Regular cardiac myocyte (primary cell): ENCODE data around the gene OR9A2. TPM values are rescaled to one million over a fixed set of nuclear protein-coding genes. Genes with fewer than 3 reads are reported as not detected.

ENCODE experiments used
- total RNA-seq: library from RNA; depleted of rRNA; stranded (reverse); fragments of >200 nt; gene quantifications from 2 replicates; pipeline ENCODE4 v1.2.3, GENCODE V29; 2014

OR9A2 gene
- 0.19 TPM in 1 of 2 replicates, not detected in the other for total RNA-seq

GRCh38 chr7:143027032-143027431 lies at the start of gene OR9A2:
OR9A2 (minus strand) TSS chr7:143027132; CDS start chr7:143027132, 0 bp downstream.

DNA sequence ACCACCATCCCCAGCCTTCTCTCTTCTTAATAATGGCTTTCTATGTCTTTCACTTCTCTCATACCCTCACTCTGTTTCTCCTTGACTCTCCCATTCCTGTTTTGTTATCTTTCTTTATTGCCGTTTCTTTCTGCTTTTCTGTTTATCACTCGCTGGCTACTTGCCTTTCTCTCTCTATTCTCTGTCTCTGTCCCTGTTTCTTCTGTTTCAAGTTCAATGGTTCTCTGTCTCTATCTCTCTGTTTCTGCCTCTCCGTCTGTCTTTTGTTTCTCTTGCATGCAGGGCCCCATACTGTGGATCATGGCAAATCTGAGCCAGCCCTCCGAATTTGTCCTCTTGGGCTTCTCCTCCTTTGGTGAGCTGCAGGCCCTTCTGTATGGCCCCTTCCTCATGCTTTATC lies 25.1 kb upstream of the OR9A2 start, which contains the start of gene OR6V1:
OR6V1 (plus strand) TSS at position 301 of the 400 bp plus-strand sequence; CDS start at position 301, 0 bp downstream.

Other genes starting within 250 kb of the OR9A2 start
- gene EPHB6, start 172.1 kb downstream of the OR9A2 start, total RNA-seq, result 1.1 and 11.5 TPM in 2 replicates
- gene TRPV6, start 141.4 kb downstream of the OR9A2 start, total RNA-seq, result not detected in 2 replicates
- not detected in 2 replicates for gene TRPV5, start 93.4 kb downstream of the OR9A2 start, total RNA-seq
- gene LLCFC1, start 87.6 kb downstream of the OR9A2 start, total RNA-seq, result not detected in 2 replicates
- gene KEL, start 64.8 kb downstream of the OR9A2 start, total RNA-seq, result under 0.01 TPM in 1 of 2 replicates, not detected in the other
- not detected in 2 replicates for gene OR6V1, start 25.2 kb upstream of the OR9A2 start, total RNA-seq
- 0.38 TPM in 1 of 2 replicates, not detected in the other for gene PIP, start 104.9 kb upstream of the OR9A2 start, total RNA-seq
- gene TAS2R39, start 156.3 kb upstream of the OR9A2 start, total RNA-seq, result not detected in 2 replicates
- gene TAS2R40, start 194.9 kb upstream of the OR9A2 start, total RNA-seq, result not detected in 2 replicates
- gene GSTK1, start 236.3 kb upstream of the OR9A2 start, total RNA-seq, result 71.9 and 88.8 TPM in 2 replicates